22Rv1 (cell line): ENCODE measurements around the gene LRPPRC.

Source experiments
- ZFX ChIP-seq: fragments of 450-650 bp; IDR thresholded peaks from 2 replicates; pipeline ENCODE4 v1.6.1; 2017; ENCODE audit warnings: antibody characterized with exemption, borderline replicate concordance
- TF ChIP-seq, protein P1 (sequence below): fragments of 450-650 bp; IDR thresholded peaks from 2 replicates; pipeline ENCODE4 v1.5.1; 2017; ENCODE audit warnings: mild to moderate bottlenecking

- TF ChIP-seq, protein P1, sequence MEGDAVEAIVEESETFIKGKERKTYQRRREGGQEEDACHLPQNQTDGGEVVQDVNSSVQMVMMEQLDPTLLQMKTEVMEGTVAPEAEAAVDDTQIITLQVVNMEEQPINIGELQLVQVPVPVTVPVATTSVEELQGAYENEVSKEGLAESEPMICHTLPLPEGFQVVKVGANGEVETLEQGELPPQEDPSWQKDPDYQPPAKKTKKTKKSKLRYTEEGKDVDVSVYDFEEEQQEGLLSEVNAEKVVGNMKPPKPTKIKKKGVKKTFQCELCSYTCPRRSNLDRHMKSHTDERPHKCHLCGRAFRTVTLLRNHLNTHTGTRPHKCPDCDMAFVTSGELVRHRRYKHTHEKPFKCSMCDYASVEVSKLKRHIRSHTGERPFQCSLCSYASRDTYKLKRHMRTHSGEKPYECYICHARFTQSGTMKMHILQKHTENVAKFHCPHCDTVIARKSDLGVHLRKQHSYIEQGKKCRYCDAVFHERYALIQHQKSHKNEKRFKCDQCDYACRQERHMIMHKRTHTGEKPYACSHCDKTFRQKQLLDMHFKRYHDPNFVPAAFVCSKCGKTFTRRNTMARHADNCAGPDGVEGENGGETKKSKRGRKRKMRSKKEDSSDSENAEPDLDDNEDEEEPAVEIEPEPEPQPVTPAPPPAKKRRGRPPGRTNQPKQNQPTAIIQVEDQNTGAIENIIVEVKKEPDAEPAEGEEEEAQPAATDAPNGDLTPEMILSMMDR, result no peak
- no peak for TF ChIP-seq ZFX
These were observed 115.3 kb downstream of the LRPPRC start for GRCh38 chr2:43880471-43880870.
